Smooth muscle cell (in vitro differentiated cells): Measurements from ENCODE around the gene SCAP. TPM values are rescaled to one million over a fixed set of nuclear protein-coding genes. Genes with fewer than 3 reads are reported as not detected.

Experiments used
- DNase-seq: peaks from one replicate; lab custom pipeline; 2025; ENCODE audit not compliant: unreplicated experiment; lab: John Stamatoyannopoulos, UW
- H2AFZ ChIP-seq: fragments of 200-600 bp; sonication (generic); 2 replicates; pipeline ENCODE4 v1.6.0; 2016; ENCODE audit warnings: antibody characterized with exemption, low read depth, mild to moderate bottlenecking
- H3F3A ChIP-seq: fragments of 200-600 bp; sonication (generic); 2 replicates; pipeline ENCODE4 v1.6.0; 2017; ENCODE audit warnings: antibody characterized with exemption, low read depth
- H3K27ac ChIP-seq: fragments of 200-600 bp; sonication (generic); 2 replicates; pipeline ENCODE4 v1.5.1; 2016; ENCODE audit warnings: low read depth, mild to moderate bottlenecking
- H3K27me3 ChIP-seq: fragments of 200-600 bp; sonication (generic); 2 replicates; pipeline ENCODE4 v1.6.1; 2016; ENCODE audit warnings: low read depth, mild to moderate bottlenecking
- H3K36me3 ChIP-seq: fragments of 200-600 bp; sonication (generic); 2 replicates; pipeline ENCODE4 v1.5.1; 2016; ENCODE audit warnings: low read depth
- H3K4me1 ChIP-seq: fragments of 200-600 bp; sonication (generic); 2 replicates; pipeline ENCODE4 v1.5.1; 2016; ENCODE audit warnings: low read depth
- H3K4me2 ChIP-seq: fragments of 200-600 bp; sonication (generic); 2 replicates; pipeline ENCODE4 v1.6.0; 2016; ENCODE audit warnings: mild to moderate bottlenecking
- H3K4me3 ChIP-seq: fragments of 200-600 bp; sonication (generic); 2 replicates; pipeline ENCODE4 v1.5.1; 2016; ENCODE audit warnings: mild to moderate bottlenecking
- H3K79me2 ChIP-seq: fragments of 200-600 bp; sonication (generic); 2 replicates; pipeline ENCODE4 v1.6.0; 2016; ENCODE audit warnings: low read depth, mild to moderate bottlenecking
- H3K9ac ChIP-seq: fragments of 200-600 bp; sonication (generic); 2 replicates; pipeline ENCODE4 v1.6.0; 2016; ENCODE audit warnings: low read depth
- H3K9me3 ChIP-seq: fragments of 200-600 bp; sonication (generic); replicated peaks from 2 replicates; pipeline ENCODE4 v1.5.1; 2016; ENCODE audit warnings: low read depth
- H4K20me1 ChIP-seq: fragments of 200-600 bp; sonication (generic); 2 replicates; pipeline ENCODE4 v1.6.0; 2016; ENCODE audit warnings: low read depth
- WGBS: methylation state at CpG from one replicate; pipeline ENCODE4 v1.1.7; 2016; ENCODE audit warnings: low lambda C conversion rate; 5-methylcytosine and 5-hydroxymethylcytosine counted together
- polyA plus RNA-seq: library from polyadenylated mRNA; unstranded; fragments of >200 nt; fragmentation: Nextera tagmentation; extraction: Ambion mirVana; gene quantifications from 2 replicates; pipeline ENCODE4 v1.2.1, GENCODE V29; 2016
- total RNA-seq: library from RNA; depleted of rRNA; stranded (reverse); fragments of >200 nt; gene quantifications from 2 replicates; pipeline ENCODE4 v1.2.3, GENCODE V29; 2014
- TF ChIP-seq, protein P1 (sequence below): fragments of 200-600 bp; sonication (generic); IDR thresholded peaks from 2 replicates; pipeline ENCODE4 v1.5.1; 2017; ENCODE audit warnings: borderline replicate concordance, mild to moderate bottlenecking, antibody characterized with exemption; ENCODE audit not compliant: insufficient read depth, poor library complexity, severe bottlenecking

SCAP gene
- total and polyA plus RNA-seq, 2 experiments from 2014 or later = 29.2 to 31.0 TPM

DNA sequence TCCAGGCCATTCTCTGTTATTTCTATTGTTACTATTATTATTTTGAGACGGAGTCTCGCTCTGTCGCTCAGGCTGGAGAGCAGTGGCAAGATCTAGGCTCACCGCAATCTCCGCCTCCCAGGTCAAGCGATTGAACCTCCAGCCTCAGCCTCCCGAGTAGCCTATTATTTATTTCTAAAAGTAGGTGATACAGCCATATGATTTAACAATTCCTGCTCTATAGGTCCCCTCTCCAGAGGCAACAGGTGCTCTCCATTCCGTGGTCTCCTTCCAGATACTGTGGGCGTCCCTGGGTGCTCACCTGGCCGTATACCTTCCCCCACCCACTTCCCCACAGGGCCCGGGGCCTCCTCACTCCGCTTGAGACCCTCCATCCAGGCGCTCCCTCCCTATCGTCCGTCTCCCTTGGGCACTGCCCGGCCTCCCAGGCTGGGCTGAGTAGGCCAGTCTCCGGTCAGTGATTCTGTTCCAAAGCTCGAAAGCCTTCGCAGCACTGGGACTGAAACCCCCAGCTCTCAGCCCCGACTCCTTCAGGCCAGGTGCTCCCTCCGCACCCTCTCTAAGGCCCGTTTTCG is 95.6 kb downstream of the SCAP start:
- Histone ChIP-seq H3K36me3 (no peaks in the 10 kb centered on the region), H3K9me3 (no peaks in the 10 kb centered on the region), H3K4me1 (peaks cover 18% of the 10 kb centered on the region), H3F3A (peaks cover 5% of the 10 kb centered on the region), H3K79me2 (peaks cover 51% of the 10 kb centered on the region), H3K27me3 (no peaks in the 10 kb centered on the region), H3K27ac (peak overlapping the region; percentile 95), H3K9ac (peak overlapping the region; percentile 97), H2AFZ (peak overlapping the region; percentile 42), H3K4me2 (peak overlapping the region; percentile 96), H4K20me1 (peaks cover 32% of the 10 kb centered on the region), H3K4me3 (peak overlapping the region; percentile 72)
- 18% methylated on average over 17 of the region's 23 CpGs for WGBS
- TF ChIP-seq, protein P1, sequence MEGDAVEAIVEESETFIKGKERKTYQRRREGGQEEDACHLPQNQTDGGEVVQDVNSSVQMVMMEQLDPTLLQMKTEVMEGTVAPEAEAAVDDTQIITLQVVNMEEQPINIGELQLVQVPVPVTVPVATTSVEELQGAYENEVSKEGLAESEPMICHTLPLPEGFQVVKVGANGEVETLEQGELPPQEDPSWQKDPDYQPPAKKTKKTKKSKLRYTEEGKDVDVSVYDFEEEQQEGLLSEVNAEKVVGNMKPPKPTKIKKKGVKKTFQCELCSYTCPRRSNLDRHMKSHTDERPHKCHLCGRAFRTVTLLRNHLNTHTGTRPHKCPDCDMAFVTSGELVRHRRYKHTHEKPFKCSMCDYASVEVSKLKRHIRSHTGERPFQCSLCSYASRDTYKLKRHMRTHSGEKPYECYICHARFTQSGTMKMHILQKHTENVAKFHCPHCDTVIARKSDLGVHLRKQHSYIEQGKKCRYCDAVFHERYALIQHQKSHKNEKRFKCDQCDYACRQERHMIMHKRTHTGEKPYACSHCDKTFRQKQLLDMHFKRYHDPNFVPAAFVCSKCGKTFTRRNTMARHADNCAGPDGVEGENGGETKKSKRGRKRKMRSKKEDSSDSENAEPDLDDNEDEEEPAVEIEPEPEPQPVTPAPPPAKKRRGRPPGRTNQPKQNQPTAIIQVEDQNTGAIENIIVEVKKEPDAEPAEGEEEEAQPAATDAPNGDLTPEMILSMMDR = no peak
- no peak for DNase-seq

DNA sequence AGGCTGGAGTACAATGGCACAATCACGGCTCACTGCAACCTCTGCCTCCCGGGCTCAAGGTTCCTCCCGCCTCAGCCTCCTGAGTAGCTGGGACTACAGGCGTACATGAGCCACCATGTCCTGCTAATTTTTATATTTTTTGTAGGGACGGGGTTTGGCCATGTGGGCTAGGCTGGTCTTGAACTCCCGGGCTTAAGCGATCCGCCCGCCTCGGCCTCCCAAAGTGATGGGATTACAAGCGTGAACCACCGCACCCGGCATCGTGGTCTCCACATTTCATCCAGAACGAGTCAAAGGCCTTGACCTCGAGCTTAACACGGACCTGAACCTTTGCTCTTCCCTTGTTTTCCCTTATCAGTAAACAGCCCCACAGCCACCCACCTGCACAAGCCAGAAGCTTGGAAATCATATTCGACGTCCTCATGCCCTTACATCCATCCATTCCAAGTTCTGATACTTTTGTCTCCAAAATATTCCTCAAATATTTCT is 96.3 kb downstream of the SCAP start:
- 95% methylated on average over 18 of the region's 19 CpGs for WGBS

DNA sequence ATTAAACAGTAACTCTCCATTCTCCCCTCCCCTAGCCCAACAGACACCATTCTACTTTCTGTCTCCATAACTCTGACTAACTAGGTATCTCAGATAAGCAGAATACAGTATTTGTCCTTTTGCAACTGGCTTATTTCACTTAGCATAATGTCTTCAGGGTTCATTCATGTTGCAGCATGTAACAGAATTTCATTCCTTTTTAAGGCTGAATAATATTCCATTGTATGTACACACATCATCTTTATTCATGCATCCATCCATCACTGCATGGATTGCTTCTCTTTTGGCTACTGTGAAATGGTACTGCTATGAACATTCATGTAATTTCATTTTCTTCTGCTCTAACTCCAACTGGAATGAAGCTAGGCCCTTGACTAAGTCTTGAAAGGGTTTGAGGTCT is 96.9 kb downstream of the SCAP start:
- H2AFZ ChIP-seq = no peak overlapping the region
- no peaks in the 10 kb centered on the region for H3K27me3 ChIP-seq
- no peak overlapping the region for H3K27ac ChIP-seq
- H3K9ac ChIP-seq = no peak overlapping the region
- peak overlapping the region; percentile 72 for H3K4me3 ChIP-seq
- TF ChIP-seq, protein P1 = no peak
- peaks cover 5% of the 10 kb centered on the region for H3F3A ChIP-seq
- no peak for DNase-seq
- H3K4me1 ChIP-seq = peaks cover 18% of the 10 kb centered on the region
- H3K36me3 ChIP-seq = no peaks in the 10 kb centered on the region
- peak overlapping the region; percentile 96 for H3K4me2 ChIP-seq
- no peaks in the 10 kb centered on the region for H3K9me3 ChIP-seq
- peaks cover 40% of the 10 kb centered on the region for H3K79me2 ChIP-seq
- H4K20me1 ChIP-seq = peaks cover 23% of the 10 kb centered on the region

More for the DNA sequence above, 96.3 kb downstream of the SCAP start:
- Histone ChIP-seq H3K4me2 (peak overlapping the region; percentile 96), H3K9ac (peak overlapping the region; percentile 97), H3K9me3 (no peaks in the 10 kb centered on the region), H3K79me2 (peaks cover 45% of the 10 kb centered on the region), H3K4me1 (peaks cover 18% of the 10 kb centered on the region), H4K20me1 (peaks cover 27% of the 10 kb centered on the region), H3K36me3 (no peaks in the 10 kb centered on the region), H3K4me3 (peak overlapping the region; percentile 72), H3F3A (peaks cover 5% of the 10 kb centered on the region), H3K27ac (peak overlapping the region; percentile 95), H2AFZ (no peak overlapping the region), H3K27me3 (no peaks in the 10 kb centered on the region)
- DNase-seq = no peak
- TF ChIP-seq, protein P1 = no peak

DNA sequence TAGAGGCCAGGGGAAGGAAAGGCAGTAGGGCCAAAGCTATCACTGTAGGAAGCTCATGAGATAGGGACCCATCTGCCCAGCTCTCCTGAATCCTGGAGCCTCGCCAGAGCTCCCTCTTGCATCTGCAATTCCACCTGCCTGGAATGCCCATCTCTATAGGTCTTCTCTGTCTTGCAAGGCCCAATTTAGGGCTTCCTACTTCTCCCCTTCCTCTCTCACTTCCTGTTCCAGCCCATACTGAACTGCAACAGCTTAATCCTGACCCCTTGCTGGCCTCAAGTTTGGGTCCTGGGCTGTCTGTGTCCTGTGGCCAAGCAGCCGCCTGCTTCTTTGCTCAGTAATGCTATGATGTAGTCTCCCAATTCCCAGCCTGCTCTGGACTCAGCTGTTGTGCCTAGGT is 98.6 kb downstream of the SCAP start:
- no peak overlapping the region for H3K4me2 ChIP-seq
- no peak overlapping the region for H3K27ac ChIP-seq
- peaks cover 18% of the 10 kb centered on the region for H3K4me1 ChIP-seq
- H3F3A ChIP-seq = peaks cover 5% of the 10 kb centered on the region
- no peak overlapping the region for H3K4me3 ChIP-seq
- DNase-seq = no peak
- TF ChIP-seq, protein P1 = no peak
- no peaks in the 10 kb centered on the region for H3K27me3 ChIP-seq
- WGBS = 100% methylated on average over 2 of the region's 2 CpGs
- peaks cover 25% of the 10 kb centered on the region for H3K79me2 ChIP-seq
- no peaks in the 10 kb centered on the region for H3K9me3 ChIP-seq
- H4K20me1 ChIP-seq = peaks cover 7% of the 10 kb centered on the region
- no peak overlapping the region for H3K9ac ChIP-seq
- no peak overlapping the region for H2AFZ ChIP-seq
- H3K36me3 ChIP-seq = no peaks in the 10 kb centered on the region
